ENCODE data around the gene EIF2S2.

EIF2S2 gene

GRCh38 chr20:34049897-34050695 lies 61.9 kb downstream of the EIF2S2 start:
- DNase-seq, result no peak
- TF ChIP-seq GATA1 (IDR thresholded peaks at IDR 0.05; ENCODE audit: low read depth, low read length) (no peak), POLR2A (IDR thresholded peaks at IDR 0.05; ENCODE audit: low read length) (no peak)

- DNase-seq, result no peak
- TF ChIP-seq GATA1 (IDR thresholded peaks at IDR 0.05; ENCODE audit: low read depth, low read length) (no peak), POLR2A (IDR thresholded peaks at IDR 0.05; ENCODE audit: low read length) (no peak)
These were observed 62.7 kb downstream of the EIF2S2 start for GRCh38 chr20:34049389-34049788.

- TF ChIP-seq GATA1 (IDR thresholded peaks at IDR 0.05; ENCODE audit: low read depth, low read length) (no peak), POLR2A (IDR thresholded peaks at IDR 0.05; ENCODE audit: low read length) (no peak)
These were observed 64.1 kb downstream of the EIF2S2 start for GRCh38 chr20:34047917-34048316.

GRCh38 chr20:34047010-34047687 lies 64.9 kb downstream of the EIF2S2 start:
- no peak for DNase-seq
- TF ChIP-seq POLR2A (IDR thresholded peaks at IDR 0.05; ENCODE audit: low read length) (no peak), GATA1 (IDR thresholded peaks at IDR 0.05; ENCODE audit: low read depth, low read length) (no peak)

More at GRCh38 chr20:34047917-34048316, 64.1 kb downstream of the EIF2S2 start:
- no peak for DNase-seq

GRCh38 chr20:34045930-34046725 lies 65.9 kb downstream of the EIF2S2 start:
- DNase-seq, result no peak
- TF ChIP-seq POLR2A (IDR thresholded peaks at IDR 0.05; ENCODE audit: low read length) (no peak), GATA1 (IDR thresholded peaks at IDR 0.05; ENCODE audit: low read depth, low read length) (no peak)

- DNase-seq, result peak in 1 of 2 experiments; percentile 48
- TF ChIP-seq GATA1 (IDR thresholded peaks at IDR 0.05; ENCODE audit: low read depth, low read length), result no peak
- no peak for TF ChIP-seq POLR2A (IDR thresholded peaks at IDR 0.05; ENCODE audit: low read length)
These were observed 66.7 kb downstream of the EIF2S2 start for GRCh38 chr20:34045294-34045693.

- DNase-seq, result no peak
- TF ChIP-seq POLR2A (IDR thresholded peaks at IDR 0.05; ENCODE audit: low read length), result no peak
- no peak for TF ChIP-seq GATA1 (IDR thresholded peaks at IDR 0.05; ENCODE audit: low read depth, low read length)
These were observed 69.0 kb downstream of the EIF2S2 start for GRCh38 chr20:34043025-34043424.

- TF ChIP-seq POLR2A (IDR thresholded peaks at IDR 0.05; ENCODE audit: low read length) (no peak), GATA1 (IDR thresholded peaks at IDR 0.05; ENCODE audit: low read depth, low read length) (no peak)
- no peak for DNase-seq
These were observed 69.8 kb downstream of the EIF2S2 start for GRCh38 chr20:34042262-34042661.

- DNase-seq, result no peak
- no peak for TF ChIP-seq POLR2A (IDR thresholded peaks at IDR 0.05; ENCODE audit: low read length)
- no peak for TF ChIP-seq GATA1 (IDR thresholded peaks at IDR 0.05; ENCODE audit: low read depth, low read length)
These were observed 70.8 kb downstream of the EIF2S2 start for GRCh38 chr20:34041226-34041625.

- no peak for DNase-seq
- TF ChIP-seq POLR2A (IDR thresholded peaks at IDR 0.05; ENCODE audit: low read length), result no peak
- TF ChIP-seq GATA1 (IDR thresholded peaks at IDR 0.05; ENCODE audit: low read depth, low read length), result no peak
These were observed 71.6 kb downstream of the EIF2S2 start for GRCh38 chr20:34040300-34040995.

Data from erythroblast (primary cell).